ENCODE results near the gene DNAJB2. TPM values are rescaled to one million over a fixed set of nuclear protein-coding genes. Genes with fewer than 3 reads are reported as not detected.

The DNAJB2 gene
- total and polyA plus RNA-seq, 2 of the 8 experiments (the other 6 are each of a cell fraction or from before 2014, with no cell fraction given), result 21.0 to 26.3 TPM

DNA sequence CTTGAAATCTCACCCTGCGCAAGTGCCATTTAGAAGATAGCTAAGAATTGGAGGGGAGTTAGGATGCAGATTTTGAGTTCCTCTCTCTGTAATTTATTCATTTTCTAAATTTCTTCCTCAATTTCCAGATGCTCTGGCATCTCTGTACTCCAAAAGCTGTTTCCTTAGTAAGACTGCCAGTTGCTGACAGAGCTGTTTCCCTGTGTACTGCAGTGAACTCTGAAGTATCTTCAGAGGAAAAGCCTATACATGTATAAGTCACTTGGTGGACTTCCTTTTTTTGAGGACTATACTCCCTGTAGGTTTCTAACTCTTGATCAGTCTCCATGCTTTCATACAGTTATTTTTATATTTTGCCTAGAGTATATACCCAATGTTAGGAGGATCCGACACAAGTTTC lies 54.9 kb downstream of the DNAJB2 start:
- FAIRE-seq, result no peak
- H4K20me1 ChIP-seq (replicated peaks in 1 of 2; ENCODE audit: control insufficient read depth in 1 of 2, insufficient read depth in 2 of 2, low read length in 2 of 2), result no peaks in the 10 kb centered on the region
- no peak overlapping the region for H2BK5ac ChIP-seq (ENCODE audit: low read depth, low read length)
- peaks cover 0 to 3% (median 1%) of the 10 kb centered on the region in 4 experiments; a peak in 5 of 7 replicates for H3K4me1 ChIP-seq (replicated peaks in 1 of 4; ENCODE audit: control insufficient read depth in 3 of 4, insufficient read depth in 4 of 4, low read length in 3 of 4)
- no peak overlapping the region for H4K91ac ChIP-seq (replicated peaks; ENCODE audit: insufficient read length, low read length)
- no peak overlapping the region for H2BK12ac ChIP-seq (ENCODE audit: low read depth, low read length)
- H3K23ac ChIP-seq (ENCODE audit: insufficient read length), result no peak overlapping the region
- no peak overlapping the region for H3K14ac ChIP-seq (ENCODE audit: insufficient read length)
- no peak for DNase-seq (ENCODE audit: low read depth in 1 of 2, low spot score in 2 of 2)
- no peak overlapping the region for H4K8ac ChIP-seq (ENCODE audit: extremely low read depth, insufficient read depth, low read length)
- H3K27ac ChIP-seq (ENCODE audit: low read depth, low read length), result no peak overlapping the region
- H3K56ac ChIP-seq (replicated peaks; ENCODE audit: insufficient read length, low read depth, low read length), result no peak overlapping the region
- no peaks in the 10 kb centered on the region for H3K36me3 ChIP-seq (ENCODE audit: control insufficient read depth in 2 of 4, insufficient read depth in 4 of 4, low read length in 3 of 4)
- peaks cover 2% of the 10 kb centered on the region; the same call in 1 of the 2 replicates for H3K23me2 ChIP-seq (ENCODE audit: low read depth, low read length)
- H3K79me1 ChIP-seq (ENCODE audit: low read depth, low read length), result no peaks in the 10 kb centered on the region
- POLR2A ChIA-PET (ENCODE audit: partially characterized antibody), result interaction anchor here (1.2 kb wide), 1 partner anchor 104 kb away, joined by 5 read pairs; no protein-coding TSS in a partner anchor
- no peak overlapping the region for H2BK20ac ChIP-seq (ENCODE audit: low read length)
- H2AFZ ChIP-seq (ENCODE audit: low read length), result no peak overlapping the region
- H2BK120ac ChIP-seq (replicated peaks; ENCODE audit: low read depth, low read length), result no peak overlapping the region
- H3K4me2 ChIP-seq (ENCODE audit: insufficient read depth in 1 of 2, low read depth in 2 of 2, low read length in 2 of 2), result no peak overlapping the region
- no peak overlapping the region for H3K9ac ChIP-seq (replicated peaks in 1 of 4; ENCODE audit: extremely low read depth in 1 of 4, low read depth in 3 of 4, low read length in 3 of 4)
- no peak overlapping the region for H3K4me3 ChIP-seq (ENCODE audit: extremely low read depth in 1 of 4, insufficient read depth in 2 of 4, low read depth in 3 of 4, low read length in 4 of 4)
- H3K4ac ChIP-seq (replicated peaks; ENCODE audit: insufficient read length, low read depth, low read length), result no peak overlapping the region
- no peak overlapping the region for H4K5ac ChIP-seq (ENCODE audit: insufficient read length, low read depth, low read length)
- no peak overlapping the region for H2AK5ac ChIP-seq (ENCODE audit: low read depth, low read length)
- 97% methylated on average over 2 of the region's 2 CpGs; no CpG with 5 or more reads in 1 of the 2 experiments for WGBS, 2 experiments (ENCODE audit: extremely low coverage in 1 of 2, insufficient coverage in 1 of 2, insufficient read length in 1 of 2, insufficient replicate concordance in 2 of 2, low coverage in 1 of 2, low lambda C conversion rate in 2 of 2, missing lambda C conversion rate in 1 of 2)
- TF ChIP-seq KDM1A (IDR thresholded peaks at IDR 0.05; ENCODE audit: borderline replicate concordance, low read length), result no peak
- no peak for TF ChIP-seq CBX5 (IDR thresholded peaks at IDR 0.05; ENCODE audit: low read depth, low read length)
- no peak for TF ChIP-seq SIX5 (IDR thresholded peaks at IDR 0.05; ENCODE audit: low read depth, low read length)
- TF ChIP-seq CREB1 (IDR thresholded peaks at IDR 0.05), result no peak
- no peak for TF ChIP-seq FOSL1 (IDR thresholded peaks at IDR 0.05; ENCODE audit: insufficient read depth, low read depth, low read length)
- no peak for TF ChIP-seq RBBP5 (IDR thresholded peaks at IDR 0.05; ENCODE audit: borderline replicate concordance, low read depth, low read length)
- no peak for TF ChIP-seq TCF12 (IDR thresholded peaks at IDR 0.05; ENCODE audit: low read depth, low read length)
- H3K27me3 ChIP-seq (replicated peaks in 1 of 4; ENCODE audit: control insufficient read depth in 3 of 4, extremely low read depth in 1 of 4, insufficient read depth in 3 of 4, low read length in 3 of 4), result peaks cover 11 to 37% (median 23%) of the 10 kb centered on the region in 4 experiments
- H2BK15ac ChIP-seq (ENCODE audit: low read length), result no peak overlapping the region
- H3K18ac ChIP-seq (ENCODE audit: extremely low read depth, low read length), result no peak overlapping the region
- no peaks in the 10 kb centered on the region for H3K79me2 ChIP-seq (ENCODE audit: control insufficient read depth in 1 of 2, insufficient read depth in 2 of 2, low read length in 2 of 2)
- CTCF ChIA-PET (ENCODE audit: partially characterized antibody), result interaction anchor here (1.2 to 8.2 kb wide), 2 partner anchors 17 to 57 kb away, joined by 4 to 91 read pairs; no protein-coding TSS in a partner anchor
- no peaks in the 10 kb centered on the region for H3K9me3 ChIP-seq (ENCODE audit: insufficient read depth in 2 of 2, low read depth in 1 of 2, low read length in 1 of 2)

All from H1 (cell line).